Cardiac muscle cell (in vitro differentiated cells and primary cell): ENCODE results near the gene IFNGR1. TPM values are rescaled to one million over a fixed set of nuclear protein-coding genes. Genes with fewer than 3 reads are reported as not detected.
A peak's percentile ranks its signal among the peaks of the same experiment; 100 is the strongest.
"Not testable (repeated sequence)": the region's sequence is repeated elsewhere in the genome, so short reads cannot be mapped to it uniquely, and the experiment has no call there.

Experiments
- DNase-seq, 2 donors: peaks; one replicate each; pipeline versions ENCODE4 v3.0.0 to v3.0.0-alpha.2; 2010 to 2017; ENCODE audit warnings: low read depth in 1 of 2, low spot score in 1 of 2
- H3K27ac ChIP-seq: fragments of 200-600 bp; sonication (generic); 2 replicates; pipeline ENCODE4 v1.5.1; 2016
- H3K27me3 ChIP-seq: fragments of 200-600 bp; sonication (generic); 2 replicates; pipeline ENCODE4 v1.6.0; 2016; ENCODE audit warnings: control low read depth
- H3K36me3 ChIP-seq: fragments of 200-600 bp; sonication (generic); 2 replicates; pipeline ENCODE4 v1.5.1; 2016; ENCODE audit warnings: control low read depth
- H3K4me1 ChIP-seq: fragments of 200-600 bp; sonication (generic); 2 replicates; pipeline ENCODE4 v1.8.1; 2017; ENCODE audit warnings: low read depth, mild to moderate bottlenecking, mixed run types
- H3K4me3 ChIP-seq: fragments of 200-600 bp; sonication (generic); 2 replicates; pipeline ENCODE4 v1.5.1; 2016; ENCODE audit warnings: mild to moderate bottlenecking
- H3K9me3 ChIP-seq: fragments of 200-600 bp; sonication (generic); 2 replicates; pipeline ENCODE4 v1.5.1; 2017; ENCODE audit warnings: low read depth, mild to moderate bottlenecking, control low read depth
- CTCF ChIP-seq: IDR thresholded peaks from 2 replicates; pipeline ENCODE4 v1.5.1; 2012; ENCODE audit warnings: low read depth, mild to moderate bottlenecking, low read length
- polyA plus RNA-seq: library from polyadenylated mRNA; unstranded; fragments of >200 nt; fragmentation: Nextera tagmentation; extraction: Ambion mirVana; gene quantifications from 2 replicates; pipeline ENCODE4 v1.2.1, GENCODE V29; 2016
- total RNA-seq: library from RNA; depleted of rRNA; stranded (reverse); fragments of >200 nt; gene quantifications from 2 replicates; pipeline ENCODE4 v1.2.3, GENCODE V29; 2016

Gene IFNGR1
- total and polyA plus RNA-seq, 2 experiments from 2014 or later: 23.2 to 36.9 TPM

- H3K4me3 ChIP-seq: no peak overlapping the region
- no peak for DNase-seq
- no peaks in the 10 kb centered on the region for H3K27me3 ChIP-seq
- no peaks in the 10 kb centered on the region for H3K36me3 ChIP-seq
- peak overlapping the region; percentile 25 for H3K27ac ChIP-seq
- H3K9me3 ChIP-seq: no peaks in the 10 kb centered on the region
- H3K4me1 ChIP-seq: peaks cover 25% of the 10 kb centered on the region
- no peak for TF ChIP-seq CTCF
Measured at GRCh38 chr6:137216106-137216505, 3.1 kb downstream of the IFNGR1 start.

GRCh38 chr6:137215630-137216029 lies 3.6 kb downstream of the IFNGR1 start:
- H3K27ac ChIP-seq, H3K27me3 ChIP-seq, H3K9me3 ChIP-seq, H3K4me3 ChIP-seq, H3K36me3 ChIP-seq, DNase-seq: not testable (repeated sequence)
- H3K4me1 ChIP-seq: peaks cover 25% of the 10 kb centered on the region

GRCh38 chr6:137214931-137215330 lies 4.3 kb downstream of the IFNGR1 start:
- no peak for DNase-seq
- Histone ChIP-seq H3K9me3 (no peaks in the 10 kb centered on the region), H3K27ac (no peak overlapping the region), H3K27me3 (no peaks in the 10 kb centered on the region), H3K36me3 (no peaks in the 10 kb centered on the region), H3K4me3 (no peak overlapping the region), H3K4me1 (peaks cover 25% of the 10 kb centered on the region)
- TF ChIP-seq CTCF: no peak

- Histone ChIP-seq H3K36me3 (no peaks in the 10 kb centered on the region), H3K27ac (no peak overlapping the region), H3K4me3 (no peak overlapping the region), H3K27me3 (no peaks in the 10 kb centered on the region), H3K4me1 (peaks cover 25% of the 10 kb centered on the region), H3K9me3 (no peaks in the 10 kb centered on the region)
- no peak for TF ChIP-seq CTCF
- no peak for DNase-seq
Measured at GRCh38 chr6:137213813-137214212, 5.4 kb downstream of the IFNGR1 start.

- TF ChIP-seq CTCF: no peak
- Histone ChIP-seq H3K9me3 (no peaks in the 10 kb centered on the region), H3K4me1 (peaks cover 25% of the 10 kb centered on the region), H3K27ac (no peak overlapping the region), H3K4me3 (no peak overlapping the region), H3K36me3 (no peaks in the 10 kb centered on the region), H3K27me3 (no peaks in the 10 kb centered on the region)
- DNase-seq: no peak
Measured at GRCh38 chr6:137213331-137213740, 5.8 kb downstream of the IFNGR1 start.

- TF ChIP-seq CTCF: no peak
- no peaks in the 10 kb centered on the region for H3K27me3 ChIP-seq
- DNase-seq: no peak
- H3K36me3 ChIP-seq: no peaks in the 10 kb centered on the region
- no peak overlapping the region for H3K4me3 ChIP-seq
- H3K9me3 ChIP-seq: no peaks in the 10 kb centered on the region
- H3K4me1 ChIP-seq: peaks cover 12% of the 10 kb centered on the region
- no peak overlapping the region for H3K27ac ChIP-seq
Measured at GRCh38 chr6:137211910-137212309, 7.3 kb downstream of the IFNGR1 start.
